IPS-18c (cell line): ENCODE results near the gene DMBT1.
"Not testable (repeated sequence)": the region's sequence is repeated elsewhere in the genome, so short reads cannot be mapped to it uniquely, and the experiment has no call there.

Source experiments
- H3K4me3 ChIP-seq: 2 replicates; pipeline ENCODE4 v1.7.0; 2013; ENCODE audit warnings: low read depth, mild to moderate bottlenecking, low read length, moderate library complexity; ENCODE audit not compliant: insufficient read depth
- H3K9me3 ChIP-seq: one replicate; pipeline ENCODE4 v1.6.1; 2013; ENCODE audit warnings: mild to moderate bottlenecking, low read length, moderate library complexity; ENCODE audit not compliant: control insufficient read depth, insufficient read depth

DMBT1 gene

DNA sequence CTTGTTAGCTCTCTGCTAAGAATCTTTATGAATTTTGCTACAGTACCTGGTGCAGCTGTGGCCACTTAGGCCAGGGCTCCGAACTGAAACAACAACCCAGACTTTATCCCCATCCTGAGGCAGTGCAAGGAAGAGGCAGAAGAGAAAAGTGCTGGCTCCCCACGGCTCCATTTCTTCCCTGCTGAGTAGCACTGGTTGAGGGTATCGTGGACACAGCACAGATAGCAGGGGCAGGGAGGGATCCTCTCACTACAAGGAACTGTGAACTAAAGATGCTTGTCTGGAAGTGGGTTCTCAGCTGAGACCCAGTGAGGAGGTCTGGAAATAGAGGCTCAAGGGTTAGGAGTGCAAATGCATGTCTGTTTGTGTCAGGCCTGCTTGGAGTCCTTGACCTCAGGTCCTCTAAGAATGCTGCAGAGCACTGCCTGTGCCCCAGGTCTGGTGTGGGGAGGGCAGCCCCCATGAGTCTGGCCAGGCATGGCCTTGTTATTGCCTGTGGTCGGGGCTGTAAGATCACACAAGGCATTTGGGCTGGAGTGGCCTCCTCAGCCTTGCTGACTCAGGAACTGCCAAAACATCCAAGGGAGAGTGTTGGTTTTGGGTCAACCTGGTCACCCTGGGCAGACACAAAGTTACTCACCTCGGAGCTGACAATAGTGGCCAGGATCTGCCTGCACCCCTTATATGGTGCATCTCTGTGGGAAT, 58.1 kb downstream of the DMBT1 start:
- Histone ChIP-seq H3K4me3 (no peak overlapping the region), H3K9me3 (no peaks in the 10 kb centered on the region)

DNA sequence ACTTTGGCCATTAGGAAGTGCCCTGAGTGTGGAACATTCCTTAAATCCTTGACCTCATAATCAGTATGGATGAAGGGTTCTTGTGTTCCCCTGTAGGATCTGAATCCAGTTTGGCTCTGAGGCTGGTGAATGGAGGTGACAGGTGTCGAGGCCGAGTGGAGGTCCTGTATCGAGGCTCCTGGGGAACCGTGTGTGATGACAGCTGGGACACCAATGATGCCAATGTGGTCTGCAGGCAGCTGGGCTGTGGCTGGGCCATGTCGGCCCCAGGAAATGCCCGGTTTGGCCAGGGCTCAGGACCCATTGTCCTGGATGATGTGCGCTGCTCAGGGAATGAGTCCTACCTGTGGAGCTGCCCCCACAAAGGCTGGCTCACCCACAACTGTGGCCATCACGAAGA, 60.4 kb downstream of the DMBT1 start:
- H3K4me3 ChIP-seq, H3K9me3 ChIP-seq: not testable (repeated sequence)

DNA sequence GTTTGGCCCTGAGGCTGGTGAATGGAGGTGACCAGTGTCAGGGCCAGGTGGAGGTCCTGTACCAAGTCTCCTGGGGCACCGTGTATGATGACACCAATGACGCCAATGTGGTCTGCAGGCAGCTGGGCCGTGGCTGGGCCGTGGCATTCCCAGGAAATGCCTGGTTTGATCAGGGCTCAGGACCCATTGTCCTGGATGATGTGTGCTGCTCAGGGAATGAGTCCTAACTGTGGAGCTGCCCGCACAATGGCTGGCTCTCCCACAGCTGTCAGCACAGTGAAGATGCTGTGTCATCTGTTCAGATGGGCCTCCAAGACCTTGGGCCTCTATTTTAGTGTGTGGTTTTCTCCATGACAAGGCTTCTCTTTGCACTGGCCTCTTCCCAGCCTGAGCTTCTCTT, 64.0 kb downstream of the DMBT1 start:
- no peak overlapping the region for H3K4me3 ChIP-seq
- H3K9me3 ChIP-seq: no peaks in the 10 kb centered on the region

DNA sequence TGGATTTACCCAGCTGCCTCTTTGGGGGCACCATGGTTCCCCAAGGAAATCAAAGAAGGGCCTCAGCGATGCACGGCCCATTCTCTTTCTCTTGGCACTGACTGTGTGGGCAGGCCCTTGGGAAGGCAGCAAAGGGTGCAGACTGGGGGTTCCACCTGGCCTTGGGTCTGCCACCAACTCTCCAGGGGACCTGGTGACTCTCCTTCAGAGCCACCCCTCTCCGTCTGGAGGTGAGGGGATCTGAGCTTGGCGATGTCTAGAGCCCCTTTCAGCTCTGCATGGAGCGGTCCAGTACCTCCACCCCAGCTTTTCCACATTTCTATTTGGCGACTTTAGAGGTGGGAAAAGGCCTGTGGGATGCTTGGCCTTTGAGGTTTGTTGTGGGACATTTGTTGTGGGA, 70.0 kb downstream of the DMBT1 start:
- H3K4me3 ChIP-seq: no peak overlapping the region
- no peaks in the 10 kb centered on the region for H3K9me3 ChIP-seq

DNA sequence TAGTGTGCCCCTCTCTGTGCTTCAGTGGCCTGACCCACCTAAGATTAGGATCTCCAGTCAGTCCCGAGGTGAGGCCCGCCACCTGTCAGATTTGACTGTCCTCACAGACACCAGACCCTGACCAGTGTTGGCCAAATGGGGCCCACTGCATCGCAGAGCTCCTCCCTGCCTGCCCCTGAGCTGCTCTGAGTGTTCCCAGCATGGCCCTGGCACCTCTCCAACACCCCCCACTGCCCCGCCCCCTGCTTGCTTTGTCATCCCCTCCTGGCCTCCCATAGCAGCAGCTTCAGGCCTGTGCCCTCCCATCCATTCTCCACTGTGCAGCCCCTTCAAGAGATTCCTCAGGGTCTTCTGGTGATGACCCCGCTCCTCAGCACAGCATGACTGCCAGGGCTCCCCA, 71.5 kb downstream of the DMBT1 start:
- Histone ChIP-seq H3K9me3 (no peaks in the 10 kb centered on the region), H3K4me3 (no peak overlapping the region)

DNA sequence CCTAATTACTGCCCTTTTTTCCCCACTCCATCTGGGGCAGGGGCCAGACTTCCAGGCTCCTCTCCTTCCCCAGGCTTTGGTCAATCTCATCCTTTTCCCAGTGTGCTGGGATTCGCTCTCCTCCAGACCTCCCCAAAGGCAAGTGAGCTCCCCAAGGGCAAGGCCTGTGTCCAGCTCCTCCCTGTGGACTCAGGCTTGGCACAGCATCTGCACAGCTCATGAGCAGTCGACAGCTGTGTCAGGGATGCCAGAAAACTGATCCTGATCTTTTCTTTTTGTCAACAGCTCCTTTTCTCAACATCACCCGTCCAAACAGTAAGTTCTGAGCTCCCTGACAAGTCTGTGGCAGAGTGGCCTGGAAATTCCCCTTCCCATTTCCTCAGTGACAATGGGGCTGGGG, 72.0 kb downstream of the DMBT1 start:
- Histone ChIP-seq H3K9me3 (no peaks in the 10 kb centered on the region), H3K4me3 (no peak overlapping the region)

DNA sequence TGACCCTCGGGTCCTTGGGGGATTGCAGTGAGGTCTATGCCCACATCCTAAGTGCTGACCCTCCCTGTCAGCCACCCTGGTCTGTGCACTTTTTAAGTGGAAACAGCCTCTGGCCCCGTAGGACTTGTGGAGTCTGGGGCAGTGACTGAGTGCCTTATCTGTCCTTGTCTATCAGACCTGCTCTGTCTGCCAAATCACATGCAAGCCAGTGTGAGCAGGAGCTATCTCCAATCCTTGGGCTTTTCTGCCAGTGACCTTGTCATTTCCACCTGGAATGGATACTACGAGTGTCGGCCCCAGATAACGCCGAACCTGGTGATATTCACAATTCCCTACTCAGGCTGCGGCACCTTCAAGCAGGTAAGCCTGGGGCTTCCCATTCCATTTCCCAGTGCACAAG, 76.4 kb downstream of the DMBT1 start:
- no peak overlapping the region for H3K4me3 ChIP-seq

DNA sequence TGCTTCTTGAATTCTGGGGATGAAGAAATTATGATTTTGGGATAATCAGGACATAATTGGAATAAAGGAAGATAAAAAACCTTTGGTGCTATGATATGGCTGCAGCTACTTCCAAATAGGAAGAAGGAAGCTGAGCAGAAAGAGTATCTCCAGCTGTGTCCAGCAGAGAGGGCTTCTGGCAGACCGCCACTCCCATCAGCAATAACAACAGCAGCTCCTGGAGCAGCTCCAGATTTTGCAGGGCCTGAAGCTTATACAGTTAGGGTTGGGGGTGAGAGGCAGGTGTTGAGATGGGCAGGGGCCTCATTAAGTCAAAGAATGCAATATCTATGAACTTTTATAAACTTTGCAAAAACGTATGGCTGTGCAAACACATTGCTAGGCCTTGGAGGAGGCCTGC, 76.8 kb downstream of the DMBT1 start:
- Histone ChIP-seq H3K4me3 (no peak overlapping the region), H3K9me3 (no peaks in the 10 kb centered on the region)

More for the DNA sequence above, 76.4 kb downstream of the DMBT1 start:
- H3K9me3 ChIP-seq: no peaks in the 10 kb centered on the region

DNA sequence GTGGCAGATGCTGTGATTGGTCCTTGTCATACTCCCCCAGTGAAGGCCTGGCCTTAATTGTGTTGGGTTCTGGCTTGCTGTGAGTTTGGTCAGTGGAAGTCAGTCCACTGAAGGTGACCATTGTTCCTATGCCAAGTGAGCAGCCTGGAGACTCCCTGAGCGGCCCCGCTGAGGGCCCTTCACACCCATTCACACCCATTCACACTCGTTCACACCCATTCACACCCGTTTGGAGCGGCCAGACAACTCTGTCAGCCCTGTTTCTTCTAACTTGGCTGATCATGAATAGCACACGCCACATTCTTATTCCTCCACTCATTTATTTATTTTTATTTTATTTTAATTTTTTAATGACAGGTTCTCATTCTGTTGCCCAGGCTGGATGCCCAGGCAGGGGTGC, 77.6 kb downstream of the DMBT1 start:
- no peak overlapping the region for H3K4me3 ChIP-seq
- no peaks in the 10 kb centered on the region for H3K9me3 ChIP-seq

DNA sequence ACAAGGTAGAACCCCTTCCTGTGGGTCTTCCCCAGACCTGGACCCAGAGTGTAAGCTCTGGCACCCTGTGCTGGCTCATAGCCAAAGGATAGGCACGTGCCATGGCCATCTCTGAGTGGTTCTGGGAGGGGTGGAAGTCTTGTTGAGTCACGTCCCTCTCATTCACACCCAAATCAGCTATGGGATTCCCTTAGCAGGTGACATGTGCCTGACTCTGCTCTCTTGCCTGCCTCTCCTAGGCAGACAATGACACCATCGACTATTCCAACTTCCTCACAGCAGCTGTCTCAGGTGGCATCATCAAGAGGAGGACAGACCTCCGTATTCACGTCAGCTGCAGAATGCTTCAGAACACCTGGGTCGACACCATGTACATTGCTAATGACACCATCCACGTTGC, 79.2 kb downstream of the DMBT1 start:
- H3K9me3 ChIP-seq: no peaks in the 10 kb centered on the region
- no peak overlapping the region; the same call in 1 of the 2 replicates for H3K4me3 ChIP-seq

DNA sequence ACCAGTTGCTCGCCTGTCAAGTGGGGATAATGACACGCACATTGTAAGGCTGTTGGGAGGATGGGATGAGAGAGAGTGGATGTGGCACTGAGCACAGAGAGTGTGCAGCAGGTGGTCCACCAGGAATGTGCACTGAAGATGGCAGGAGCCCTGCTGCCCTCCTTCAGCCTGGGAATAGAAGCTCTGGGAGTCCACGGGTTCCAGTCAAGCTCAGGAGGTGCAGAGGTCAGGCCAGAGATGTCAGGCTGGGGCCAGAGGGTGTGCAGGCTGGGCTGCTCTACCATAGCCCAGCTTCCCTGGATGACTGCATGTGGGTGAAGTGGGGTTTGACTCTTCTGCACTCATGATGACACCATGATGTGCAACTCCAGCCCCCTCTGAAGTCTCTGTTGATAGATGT, 80.4 kb downstream of the DMBT1 start:
- no peaks in the 10 kb centered on the region for H3K9me3 ChIP-seq

DNA sequence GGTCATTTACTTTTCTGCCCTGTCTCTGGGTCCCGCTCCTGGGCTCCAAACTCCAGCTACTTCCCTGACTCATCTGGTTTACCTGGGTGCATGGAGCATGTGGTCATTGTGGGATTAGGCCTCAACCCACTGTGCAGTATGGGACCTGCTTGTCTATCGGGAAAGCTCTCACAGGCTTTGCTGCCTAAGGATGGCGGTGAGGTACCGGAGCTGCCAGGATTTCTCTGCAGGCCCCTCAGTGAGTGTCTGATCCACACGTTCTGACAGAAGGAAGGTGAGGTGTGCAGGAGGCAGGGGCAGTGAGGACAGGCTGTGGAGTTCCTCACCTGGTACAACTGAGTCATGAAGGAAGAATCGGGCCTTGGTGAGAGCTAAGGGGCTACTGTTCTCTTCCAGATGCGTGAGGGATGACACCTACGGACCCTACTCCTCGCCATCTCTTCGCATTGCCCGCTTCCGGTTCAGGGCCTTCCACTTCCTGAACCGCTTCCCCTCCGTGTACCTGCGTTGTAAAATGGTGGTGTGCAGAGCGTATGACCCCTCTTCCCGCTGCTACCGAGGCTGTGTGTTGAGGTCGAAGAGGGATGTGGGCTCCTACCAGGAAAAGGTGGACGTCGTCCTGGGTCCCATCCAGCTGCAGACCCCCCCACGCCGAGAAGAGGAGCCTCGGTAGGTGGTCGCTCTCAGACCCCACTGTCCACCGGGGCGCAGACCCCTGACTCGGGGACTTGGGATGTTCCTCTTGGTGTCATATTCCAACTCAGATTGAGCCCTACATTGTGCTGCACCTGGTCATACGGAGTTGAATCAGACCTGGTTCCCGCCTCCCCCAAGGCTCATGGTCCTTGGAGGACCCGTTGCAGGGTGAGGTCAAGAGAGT, 82.4 kb downstream of the DMBT1 start:
- no peaks in the 10 kb centered on the region for H3K9me3 ChIP-seq

More for the DNA sequence above, 80.4 kb downstream of the DMBT1 start:
- no peak overlapping the region for H3K4me3 ChIP-seq

DNA sequence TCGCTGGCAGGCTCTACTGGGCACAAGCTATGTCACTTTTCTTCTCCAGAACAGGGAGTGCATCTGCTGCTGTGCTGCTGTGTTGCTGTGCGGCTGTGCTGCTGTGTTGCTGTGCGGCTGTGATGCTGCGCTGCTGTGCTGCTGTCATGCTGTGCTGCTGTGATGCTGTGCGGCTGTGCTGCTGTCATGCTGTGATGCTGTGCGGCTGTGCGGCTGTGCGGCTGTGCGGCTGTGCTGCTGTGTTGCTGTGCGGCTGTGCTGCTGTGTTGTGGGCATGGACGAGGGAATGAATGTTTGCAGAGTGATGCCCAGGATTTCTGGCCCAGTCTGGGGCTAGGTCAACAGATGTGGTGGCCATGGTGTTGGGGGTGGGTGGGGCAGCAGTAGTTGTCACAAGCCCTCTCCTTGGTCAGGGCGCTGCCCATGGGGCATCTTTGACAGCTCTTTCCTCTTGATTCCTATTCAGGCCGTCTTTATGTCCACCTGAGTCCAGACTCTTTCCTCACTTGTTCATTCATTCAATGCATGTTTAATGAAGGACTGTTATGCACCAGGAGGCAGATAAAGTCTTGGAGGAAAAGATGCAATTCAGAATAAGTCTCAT, 83.5 kb downstream of the DMBT1 start:
- Histone ChIP-seq H3K9me3 (no peaks in the 10 kb centered on the region), H3K4me3 (no peak overlapping the region)

More for the DNA sequence above, 82.4 kb downstream of the DMBT1 start:
- H3K4me3 ChIP-seq: no peak overlapping the region

DNA sequence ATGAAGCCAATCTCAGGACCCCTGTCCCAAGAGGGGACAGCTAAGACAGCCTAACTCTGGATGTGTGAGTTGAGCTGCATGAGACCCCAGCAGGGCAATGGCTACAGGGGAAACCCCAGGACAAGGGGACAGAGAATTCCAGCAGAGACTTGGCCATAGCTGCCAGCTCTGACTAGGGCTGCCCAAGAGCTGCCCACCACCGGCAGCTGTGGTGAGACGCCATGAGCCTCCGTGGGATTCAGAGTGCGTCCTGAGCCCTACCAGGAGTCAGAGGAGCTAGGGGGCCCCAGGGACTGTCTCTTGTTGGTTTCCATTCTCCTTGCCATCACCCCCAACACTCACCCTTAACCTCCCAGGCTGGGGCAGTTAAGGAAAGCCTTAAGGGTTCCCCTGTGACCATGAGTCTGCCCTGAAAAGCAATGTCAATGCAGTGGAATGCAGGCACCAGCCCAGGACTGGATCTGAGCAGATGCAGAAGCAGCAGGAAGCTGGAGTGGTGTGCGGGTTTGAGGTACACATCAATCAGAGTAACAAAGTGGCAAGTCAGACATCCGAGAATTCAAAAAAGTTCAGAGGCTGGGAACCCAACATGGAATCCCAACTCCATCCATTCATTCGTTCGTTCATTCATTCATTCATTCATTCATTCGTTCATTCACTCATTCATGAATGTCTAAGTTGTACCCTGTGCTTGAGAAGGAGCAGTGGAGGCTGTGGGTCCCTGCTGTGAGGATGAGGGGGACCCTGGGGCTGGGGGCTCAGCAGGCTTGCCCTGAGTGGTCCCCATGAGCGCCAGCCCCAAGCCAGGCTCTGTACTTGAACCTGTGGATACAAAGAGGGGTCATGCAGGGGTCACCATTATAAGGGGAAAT, 86.2 kb downstream of the DMBT1 start:
- Histone ChIP-seq H3K4me3 (no peak overlapping the region), H3K9me3 (no peaks in the 10 kb centered on the region)

DNA sequence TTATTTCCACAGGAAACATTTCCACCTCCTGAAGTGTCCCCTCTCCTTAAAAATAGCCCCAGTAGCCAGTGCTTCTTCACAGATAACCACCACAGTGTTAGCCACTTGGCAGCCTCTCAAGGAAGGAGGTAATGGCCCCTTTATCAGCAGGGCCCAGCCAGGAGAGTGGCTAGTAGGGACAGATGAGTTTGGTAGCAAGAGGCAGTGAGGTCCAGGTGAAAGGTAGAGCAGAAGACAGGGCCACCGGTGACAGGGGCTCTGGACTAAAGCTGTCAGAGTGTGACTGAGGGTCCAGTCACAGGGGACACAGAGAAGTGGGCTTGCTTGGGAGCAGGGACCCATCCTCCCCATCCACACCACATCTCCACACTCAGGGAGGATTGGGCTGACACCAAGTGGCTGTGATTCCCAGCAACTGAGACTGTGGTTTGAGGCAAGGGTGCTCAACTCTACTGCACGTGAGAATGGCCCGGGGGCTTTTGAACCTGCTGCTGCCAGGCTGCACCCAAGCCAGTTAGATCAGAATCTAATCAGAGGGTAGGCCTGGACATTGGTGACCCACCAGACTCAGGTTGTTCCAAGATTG, 86.9 kb downstream of the DMBT1 start:
- Histone ChIP-seq H3K9me3 (no peaks in the 10 kb centered on the region), H3K4me3 (no peak overlapping the region)

DNA sequence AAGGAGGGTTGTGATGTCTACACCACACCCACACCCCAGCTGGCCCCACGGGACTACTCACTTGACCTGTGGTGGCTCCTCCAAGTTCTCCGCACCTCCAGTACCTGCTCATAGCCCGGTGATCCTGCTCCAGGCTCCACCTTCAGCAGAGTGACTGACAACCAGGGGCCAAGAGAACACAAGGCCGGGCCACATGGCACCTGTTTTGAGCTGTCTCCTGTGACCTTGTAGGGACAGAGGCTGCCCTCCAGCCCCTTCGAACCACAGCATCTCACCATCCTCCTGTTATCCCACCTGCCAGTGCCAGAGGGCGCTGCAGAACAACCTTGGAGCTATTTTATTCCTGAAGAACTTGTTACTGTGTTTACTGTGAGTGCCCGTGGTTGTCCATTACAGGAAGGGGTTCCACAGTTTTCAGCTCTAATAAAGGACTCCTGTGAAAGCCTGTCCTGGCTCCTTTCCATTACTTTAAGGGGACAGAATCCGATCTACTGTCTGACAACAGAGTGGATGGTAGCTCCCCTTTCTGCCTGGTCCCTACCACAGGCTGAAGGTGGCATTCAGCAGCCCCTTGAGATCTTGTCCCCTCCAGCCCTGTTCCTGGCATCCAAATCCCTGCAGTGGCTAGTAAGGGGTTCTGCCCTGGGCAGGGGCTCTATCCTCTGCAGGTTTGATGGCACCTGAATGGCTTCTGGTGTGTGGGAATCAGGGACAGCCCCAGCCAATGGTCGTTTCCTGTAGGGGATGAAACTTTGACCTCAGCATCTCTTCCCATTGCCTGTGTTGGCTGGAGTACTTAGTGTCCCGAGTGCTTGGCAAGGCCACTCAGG, 88.3 kb downstream of the DMBT1 start:
- Histone ChIP-seq H3K4me3 (no peak overlapping the region), H3K9me3 (no peaks in the 10 kb centered on the region)
